ENCODE measurements around the gene SPEF2. TPM values are rescaled to one million over a fixed set of nuclear protein-coding genes. Genes with fewer than 3 reads are reported as not detected.

SPEF2 gene, protein sequence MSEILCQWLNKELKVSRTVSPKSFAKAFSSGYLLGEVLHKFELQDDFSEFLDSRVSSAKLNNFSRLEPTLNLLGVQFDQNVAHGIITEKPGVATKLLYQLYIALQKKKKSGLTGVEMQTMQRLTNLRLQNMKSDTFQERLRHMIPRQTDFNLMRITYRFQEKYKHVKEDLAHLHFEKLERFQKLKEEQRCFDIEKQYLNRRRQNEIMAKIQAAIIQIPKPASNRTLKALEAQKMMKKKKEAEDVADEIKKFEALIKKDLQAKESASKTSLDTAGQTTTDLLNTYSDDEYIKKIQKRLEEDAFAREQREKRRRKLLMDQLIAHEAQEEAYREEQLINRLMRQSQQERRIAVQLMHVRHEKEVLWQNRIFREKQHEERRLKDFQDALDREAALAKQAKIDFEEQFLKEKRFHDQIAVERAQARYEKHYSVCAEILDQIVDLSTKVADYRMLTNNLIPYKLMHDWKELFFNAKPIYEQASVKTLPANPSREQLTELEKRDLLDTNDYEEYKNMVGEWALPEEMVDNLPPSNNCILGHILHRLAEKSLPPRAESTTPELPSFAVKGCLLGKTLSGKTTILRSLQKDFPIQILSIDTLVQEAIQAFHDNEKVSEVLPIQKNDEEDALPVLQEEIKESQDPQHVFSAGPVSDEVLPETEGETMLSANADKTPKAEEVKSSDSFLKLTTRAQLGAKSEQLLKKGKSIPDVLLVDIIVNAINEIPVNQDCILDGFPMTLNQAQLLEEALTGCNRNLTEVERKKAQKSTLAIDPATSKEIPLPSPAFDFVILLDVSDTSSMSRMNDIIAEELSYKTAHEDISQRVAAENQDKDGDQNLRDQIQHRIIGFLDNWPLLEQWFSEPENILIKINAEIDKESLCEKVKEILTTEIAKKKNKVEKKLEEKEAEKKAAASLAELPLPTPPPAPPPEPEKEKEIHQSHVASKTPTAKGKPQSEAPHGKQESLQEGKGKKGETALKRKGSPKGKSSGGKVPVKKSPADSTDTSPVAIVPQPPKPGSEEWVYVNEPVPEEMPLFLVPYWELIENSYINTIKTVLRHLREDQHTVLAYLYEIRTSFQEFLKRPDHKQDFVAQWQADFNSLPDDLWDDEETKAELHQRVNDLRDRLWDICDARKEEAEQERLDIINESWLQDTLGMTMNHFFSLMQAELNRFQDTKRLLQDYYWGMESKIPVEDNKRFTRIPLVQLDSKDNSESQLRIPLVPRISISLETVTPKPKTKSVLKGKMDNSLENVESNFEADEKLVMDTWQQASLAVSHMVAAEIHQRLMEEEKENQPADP (N-terminal part only)
- total RNA-seq (2014; rRNA removed; shearing (Covaris generic)) = not detected in 2 replicates

DNA sequence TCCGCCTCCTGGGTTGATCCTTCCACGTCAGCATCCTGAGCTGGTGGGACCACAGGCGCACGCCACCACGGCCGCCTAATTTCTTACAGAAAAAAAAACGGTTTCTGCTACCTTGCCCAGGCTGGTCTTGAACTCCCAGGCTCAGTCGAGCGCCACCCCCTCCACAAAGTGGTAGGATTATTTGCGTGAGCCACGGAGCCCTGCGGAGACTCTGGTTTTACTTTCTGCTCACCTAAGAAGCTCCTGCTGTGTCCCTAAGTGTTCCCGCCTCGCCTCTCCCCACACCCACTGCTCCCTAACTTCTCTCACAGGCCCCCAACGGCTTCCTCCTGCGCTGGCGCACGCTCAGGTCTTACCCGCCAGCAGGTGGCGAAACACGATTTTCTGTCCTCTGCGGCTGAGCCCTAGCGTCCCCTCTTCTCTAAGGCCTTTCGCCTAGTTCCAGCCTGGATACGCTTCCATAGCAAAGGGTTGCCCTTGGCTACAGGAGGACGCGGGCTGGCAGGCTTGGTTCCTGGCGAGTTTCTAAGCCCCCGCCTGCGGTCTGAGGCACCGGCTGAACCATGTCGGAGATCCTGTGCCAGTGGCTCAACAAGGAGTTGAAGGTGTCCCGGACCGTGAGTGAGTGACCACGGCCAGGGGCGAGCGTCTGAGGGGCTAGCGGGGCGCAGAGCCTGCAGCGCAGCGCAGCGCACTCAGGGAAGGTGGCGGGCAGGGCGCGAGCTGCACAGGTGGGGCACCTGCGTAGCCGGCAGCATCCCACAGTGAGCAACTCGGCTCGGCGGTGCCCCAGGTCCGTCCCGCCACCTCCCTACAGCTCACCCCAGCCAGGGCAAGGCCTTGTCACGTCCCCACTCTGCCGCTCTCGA lies at the start of gene SPEF2:
TSS of gene SPEF2 (plus strand) at position 429 of the 869 bp plus-strand sequence. CDS start at position 564, 135 bp downstream.
- H3K4me3 ChIP-seq = peak within 1 kb of the TSS; percentile 23
- H3K36me3 ChIP-seq = no peaks in the 10 kb centered on the region
- 0 out of 2 replicates have a peak, but pooled peaks cover 4% of the 10 kb centered on the region for H3K27me3 ChIP-seq (replicated peaks)
- no peaks in the 10 kb centered on the region for H3K9me3 ChIP-seq (replicated peaks)
- H3K27ac ChIP-seq = no peak within 1 kb of the TSS
- H3K4me1 ChIP-seq (replicated peaks) = 0 out of 2 replicates have a peak, but pooled peaks cover 3% of the 10 kb centered on the region
- DNase-seq (ENCODE audit: low read depth in 1 of 2, low spot score in 2 of 2) = peak; percentile 12 to 48

DNA sequence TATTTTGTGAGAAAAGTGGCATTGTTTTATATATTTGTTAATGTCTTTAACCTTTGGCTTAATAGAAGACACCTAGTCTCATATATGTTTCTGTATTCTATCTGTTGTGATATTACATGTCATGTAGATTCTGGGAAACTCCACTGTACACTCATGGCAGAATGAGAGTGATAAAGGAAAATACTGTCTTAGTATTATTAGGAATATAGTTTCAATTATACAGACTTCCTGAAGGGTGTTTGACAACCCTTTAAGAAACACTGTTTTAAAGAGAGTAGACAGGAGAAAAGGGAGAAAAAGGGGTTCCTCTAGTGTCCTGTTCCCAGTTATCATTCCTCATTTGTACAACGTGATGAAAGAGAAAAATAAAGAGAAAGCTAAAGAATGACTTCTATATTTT lies 42.1 kb upstream of the SPEF2 start:
- no peaks in the 10 kb centered on the region for H3K36me3 ChIP-seq
- no peak overlapping the region for H3K27ac ChIP-seq
- H3K9me3 ChIP-seq (replicated peaks) = no peaks in the 10 kb centered on the region
- no peak overlapping the region for H3K4me3 ChIP-seq
- H3K4me1 ChIP-seq (replicated peaks) = no peaks in the 10 kb centered on the region
- DNase-seq (ENCODE audit: low read depth in 1 of 2, low spot score in 2 of 2) = no peak
- no peaks in the 10 kb centered on the region for H3K27me3 ChIP-seq (replicated peaks)

DNA sequence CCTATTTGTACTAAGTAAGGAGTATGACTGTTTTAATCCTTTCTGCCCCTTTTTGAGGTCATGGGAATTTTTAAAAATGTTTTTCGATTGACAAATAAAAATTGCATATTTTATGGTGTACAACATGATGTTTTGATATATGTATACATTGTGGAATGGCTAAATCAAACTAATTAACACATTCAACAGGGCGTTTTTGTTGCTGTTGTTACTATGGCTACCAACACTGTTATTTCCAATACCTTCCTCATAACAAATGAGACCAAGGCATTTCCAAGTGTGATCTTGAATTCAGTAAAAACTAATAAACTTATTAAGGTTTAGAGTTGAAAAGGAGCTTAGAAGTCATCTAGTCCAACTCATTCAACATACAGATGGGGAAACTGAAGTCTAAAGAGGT lies 30.2 kb upstream of the SPEF2 start:
- H3K27ac ChIP-seq = no peak overlapping the region
- H3K4me3 ChIP-seq = no peak overlapping the region
- no peak for DNase-seq (ENCODE audit: low read depth in 1 of 2, low spot score in 2 of 2)
- H3K4me1 ChIP-seq (replicated peaks) = no peaks in the 10 kb centered on the region
- no peaks in the 10 kb centered on the region for H3K27me3 ChIP-seq (replicated peaks)
- no peaks in the 10 kb centered on the region for H3K36me3 ChIP-seq
- H3K9me3 ChIP-seq (replicated peaks) = no peaks in the 10 kb centered on the region

DNA sequence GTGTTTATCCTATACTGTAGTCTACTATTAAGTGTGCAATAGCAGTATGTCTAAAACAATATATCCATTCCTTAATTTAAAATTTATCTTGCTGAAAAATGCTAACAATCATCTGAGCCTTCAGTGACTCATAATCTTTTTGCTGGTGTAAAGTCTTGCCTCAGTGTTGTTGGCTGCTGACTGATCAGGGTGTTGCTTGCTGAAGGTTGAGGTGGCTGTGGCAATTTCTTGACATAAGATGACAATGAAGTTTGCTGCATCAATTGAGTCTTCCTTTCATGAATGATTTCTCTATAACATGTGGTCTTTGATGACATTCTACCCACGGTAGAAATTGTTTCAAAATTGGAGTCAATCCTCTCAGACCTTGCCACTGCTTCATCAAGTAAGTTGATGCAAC lies 24.3 kb upstream of the SPEF2 start:
- no peak for DNase-seq (ENCODE audit: low read depth in 1 of 2, low spot score in 2 of 2)
- H3K27me3 ChIP-seq (replicated peaks) = no peaks in the 10 kb centered on the region
- H3K4me1 ChIP-seq (replicated peaks) = no peaks in the 10 kb centered on the region
- H3K9me3 ChIP-seq (replicated peaks) = no peaks in the 10 kb centered on the region
- no peak overlapping the region for H3K4me3 ChIP-seq
- no peaks in the 10 kb centered on the region for H3K36me3 ChIP-seq
- no peak overlapping the region for H3K27ac ChIP-seq

DNA sequence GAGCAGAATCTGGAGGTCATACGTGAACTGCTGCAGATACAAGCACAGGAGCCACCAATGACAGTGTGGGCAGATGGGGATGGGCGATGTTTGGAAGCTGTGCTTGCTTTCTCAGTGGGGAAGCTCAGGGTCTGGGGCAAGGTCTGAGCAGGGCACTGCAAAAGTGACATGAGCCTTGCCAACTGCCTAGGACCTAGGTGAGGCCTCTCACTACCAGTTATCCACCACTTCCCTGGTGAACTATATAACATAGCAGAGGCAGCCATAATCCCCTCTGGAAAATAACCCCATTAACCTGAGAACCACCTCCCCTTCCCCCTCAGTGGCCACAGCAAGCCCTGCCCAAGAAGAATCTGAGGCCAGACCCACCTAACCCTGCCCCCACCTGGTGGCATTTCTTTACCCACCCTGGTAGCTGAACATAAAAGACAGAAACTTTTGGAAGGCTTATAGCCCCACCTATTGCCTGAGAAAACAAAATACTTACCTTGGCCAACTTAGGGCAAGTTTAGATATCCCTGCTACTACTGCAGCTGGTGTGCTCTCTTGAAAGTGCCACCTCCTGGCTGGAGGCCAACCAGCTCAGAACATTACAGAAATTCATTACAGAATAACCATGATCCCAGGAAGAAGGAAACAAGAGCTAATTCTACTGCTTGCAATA lies 18.8 kb upstream of the SPEF2 start:
- no peaks in the 10 kb centered on the region; the same call in 1 of the 2 replicates for H3K9me3 ChIP-seq (replicated peaks)

DNA sequence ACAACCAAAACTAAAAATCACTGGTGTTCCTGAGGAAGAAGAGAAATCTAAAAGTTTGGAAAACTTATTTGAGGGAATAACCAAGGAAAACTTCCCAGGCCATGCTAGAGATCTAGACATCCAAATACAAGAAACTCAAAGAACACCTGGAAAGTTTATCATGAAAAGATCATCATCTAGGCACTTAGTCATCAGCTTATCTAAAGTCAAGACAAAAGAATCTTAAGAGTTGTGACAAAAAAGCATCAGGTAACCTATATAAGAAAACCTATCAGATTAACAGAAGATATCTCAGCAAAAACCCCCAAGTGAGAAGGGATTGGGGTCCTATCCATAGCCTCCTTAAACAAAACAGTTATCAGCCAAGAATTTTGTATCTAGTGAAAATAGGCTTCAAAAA lies 17.1 kb upstream of the SPEF2 start:
- H3K4me1 ChIP-seq (replicated peaks) = no peaks in the 10 kb centered on the region
- H3K4me3 ChIP-seq = no peak overlapping the region
- H3K36me3 ChIP-seq = no peaks in the 10 kb centered on the region
- no peaks in the 10 kb centered on the region; the same call in 1 of the 2 replicates for H3K9me3 ChIP-seq (replicated peaks)
- H3K27me3 ChIP-seq (replicated peaks) = no peaks in the 10 kb centered on the region
- H3K27ac ChIP-seq = no peak overlapping the region
- no peak for DNase-seq (ENCODE audit: low read depth in 1 of 2, low spot score in 2 of 2)

More for the DNA sequence above, 18.8 kb upstream of the SPEF2 start:
- Histone ChIP-seq H3K4me1 (replicated peaks) (no peaks in the 10 kb centered on the region), H3K27ac (no peak overlapping the region), H3K4me3 (no peak overlapping the region), H3K27me3 (replicated peaks) (no peaks in the 10 kb centered on the region), H3K36me3 (no peaks in the 10 kb centered on the region)
- DNase-seq (ENCODE audit: low read depth in 1 of 2, low spot score in 2 of 2) = no peak

DNA sequence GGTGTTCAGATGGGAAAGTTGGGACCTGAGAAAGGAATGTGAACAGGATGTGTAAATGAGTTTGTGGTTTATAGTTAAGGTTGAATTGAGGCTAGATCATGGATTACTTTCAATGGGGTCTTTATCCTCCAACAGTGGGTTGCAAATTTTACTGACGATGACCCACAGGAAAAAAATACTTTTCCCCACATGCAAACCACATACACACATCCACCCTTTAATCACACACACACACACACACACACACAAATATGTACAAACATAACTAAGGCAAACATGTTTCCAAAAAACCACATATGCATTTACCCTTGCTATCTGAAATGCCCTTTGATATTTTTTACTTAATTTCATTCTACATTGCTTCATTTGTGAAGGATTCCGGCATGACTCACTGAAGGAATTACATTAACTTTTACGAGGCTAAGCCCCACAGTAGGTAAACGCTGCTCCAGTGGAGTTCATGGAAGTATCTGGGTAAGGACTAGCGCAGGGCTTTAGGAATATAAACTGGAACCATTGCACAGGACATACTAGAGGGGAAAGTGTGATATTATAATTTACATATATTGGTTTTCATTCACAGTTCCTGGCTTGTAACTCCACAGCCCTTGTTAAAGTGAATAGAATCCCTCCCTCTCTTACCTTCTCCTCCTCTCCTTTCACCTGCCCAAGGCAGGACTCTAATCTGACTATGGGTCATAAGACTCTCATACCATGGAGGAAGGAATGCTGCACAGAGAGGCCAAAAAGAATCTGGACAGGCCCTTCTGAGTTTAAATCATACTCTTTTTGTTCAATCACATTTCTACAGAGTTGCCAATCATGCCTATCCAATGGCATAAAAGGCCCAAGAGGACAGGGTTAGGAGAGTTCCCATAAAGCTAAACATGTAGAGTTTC lies 8.5 kb upstream of the SPEF2 start:
- DNase-seq (ENCODE audit: low read depth in 1 of 2, low spot score in 2 of 2) = no peak
- H3K27me3 ChIP-seq (replicated peaks) = no peaks in the 10 kb centered on the region
- no peak overlapping the region for H3K27ac ChIP-seq
- no peak overlapping the region for H3K4me3 ChIP-seq
- no peaks in the 10 kb centered on the region for H3K4me1 ChIP-seq (replicated peaks)
- no peaks in the 10 kb centered on the region for H3K36me3 ChIP-seq
- no peaks in the 10 kb centered on the region for H3K9me3 ChIP-seq (replicated peaks)

DNA sequence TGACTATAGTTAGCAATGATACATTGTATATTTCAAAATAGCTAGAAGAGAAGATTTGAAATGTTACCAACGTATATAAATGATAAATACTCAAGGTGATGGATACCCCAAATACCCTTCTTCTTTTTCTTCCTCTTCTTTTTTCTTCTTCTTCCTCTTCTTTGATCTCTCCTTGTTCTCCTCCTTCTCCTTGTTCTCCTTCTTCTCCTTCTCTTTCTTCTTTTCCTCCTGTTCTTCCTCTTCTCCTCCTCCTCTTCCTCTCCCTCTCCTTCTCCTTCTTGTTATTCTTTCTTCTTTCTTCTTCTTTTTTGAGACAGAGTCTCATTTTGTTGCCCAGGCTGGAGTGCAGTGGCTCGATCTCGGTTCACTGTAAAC lies 616 bp upstream of the SPEF2 start:
- Histone ChIP-seq H3K4me3 (no peak overlapping the region), H3K27me3 (replicated peaks) (0 out of 2 replicates have a peak, but pooled peaks cover 4% of the 10 kb centered on the region), H3K9me3 (replicated peaks) (no peaks in the 10 kb centered on the region), H3K36me3 (no peaks in the 10 kb centered on the region), H3K27ac (no peak overlapping the region), H3K4me1 (replicated peaks) (0 out of 2 replicates have a peak, but pooled peaks cover 3% of the 10 kb centered on the region)
- DNase-seq (ENCODE audit: low read depth in 1 of 2, low spot score in 2 of 2) = no peak

DNA sequence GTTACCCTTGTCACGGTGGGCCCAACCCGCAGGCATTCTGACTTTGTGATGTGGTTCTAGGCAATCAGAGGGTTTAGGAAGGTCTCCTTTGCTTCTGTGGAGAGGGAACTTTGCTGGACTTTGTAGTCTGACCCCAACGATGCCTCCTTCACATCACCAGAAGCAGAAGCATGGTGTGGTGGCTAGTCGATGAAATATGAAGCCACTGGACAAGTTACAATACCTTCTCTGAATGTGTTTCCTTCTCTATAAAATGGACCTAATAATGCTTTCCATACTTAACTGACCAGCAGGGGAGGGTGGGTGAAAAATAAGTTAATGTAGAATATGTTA lies 607 bp downstream of the SPEF2 start:
- H3K27ac ChIP-seq = no peak overlapping the region
- DNase-seq (ENCODE audit: low read depth in 1 of 2, low spot score in 2 of 2) = no peak

DNA sequence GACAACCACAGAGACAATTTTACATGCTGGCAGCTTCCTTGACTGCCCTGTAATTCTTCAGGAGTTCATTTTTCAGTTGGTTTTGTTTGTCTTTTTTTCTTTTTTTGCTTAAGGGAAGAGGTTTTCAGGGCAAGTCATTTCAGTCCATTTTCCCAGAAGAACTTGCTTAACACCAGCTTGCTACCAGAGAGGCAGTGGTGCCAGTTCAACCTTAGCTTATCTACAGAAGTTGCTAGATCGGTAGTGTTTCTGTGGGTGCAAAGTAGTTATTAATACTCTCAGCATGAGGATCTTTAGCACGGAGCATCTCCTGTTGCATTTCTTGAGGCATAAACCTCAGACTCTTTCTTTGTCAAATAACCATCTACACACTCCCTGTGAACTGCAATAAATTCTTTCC lies 1.1 kb downstream of the SPEF2 start:
- no peak overlapping the region for H3K27ac ChIP-seq
- H3K27me3 ChIP-seq (replicated peaks) = 0 out of 2 replicates have a peak, but pooled peaks cover 4% of the 10 kb centered on the region
- 0 out of 2 replicates have a peak, but pooled peaks cover 3% of the 10 kb centered on the region for H3K4me1 ChIP-seq (replicated peaks)
- H3K36me3 ChIP-seq = no peaks in the 10 kb centered on the region
- H3K9me3 ChIP-seq (replicated peaks) = no peaks in the 10 kb centered on the region
- DNase-seq (ENCODE audit: low read depth in 1 of 2, low spot score in 2 of 2) = no peak
- no peak overlapping the region for H3K4me3 ChIP-seq

More for the DNA sequence above, 607 bp downstream of the SPEF2 start:
- no peaks in the 10 kb centered on the region for H3K9me3 ChIP-seq (replicated peaks)
- H3K36me3 ChIP-seq = no peaks in the 10 kb centered on the region
- peak overlapping the region; percentile 23; the same call in 1 of the 2 replicates for H3K4me3 ChIP-seq
- 0 out of 2 replicates have a peak, but pooled peaks cover 3% of the 10 kb centered on the region for H3K4me1 ChIP-seq (replicated peaks)
- 0 out of 2 replicates have a peak, but pooled peaks cover 4% of the 10 kb centered on the region for H3K27me3 ChIP-seq (replicated peaks)

DNA sequence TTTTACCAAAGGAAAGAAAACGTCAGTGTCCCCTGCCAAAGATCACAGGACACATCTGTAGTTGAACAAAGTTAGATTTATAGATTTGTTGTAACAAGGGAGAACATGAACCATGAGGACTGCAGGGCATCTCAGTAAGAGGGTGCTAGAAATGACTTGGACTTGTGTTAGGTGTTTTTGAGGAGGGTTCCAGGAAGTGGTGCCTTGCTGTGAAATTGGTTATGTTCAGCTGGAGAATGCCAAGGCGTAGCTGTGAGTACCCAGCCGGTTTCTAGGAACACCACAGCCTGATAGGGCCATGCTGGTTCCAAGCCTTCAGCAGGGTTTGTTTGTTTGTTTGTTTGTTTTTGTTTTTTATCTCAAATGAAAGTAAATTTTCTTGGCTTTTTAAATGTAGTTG lies 5.3 kb downstream of the SPEF2 start:
- H3K4me3 ChIP-seq = no peak overlapping the region
- DNase-seq (ENCODE audit: low read depth in 1 of 2, low spot score in 2 of 2) = no peak
- no peaks in the 10 kb centered on the region for H3K9me3 ChIP-seq (replicated peaks)
- H3K27me3 ChIP-seq (replicated peaks) = 0 out of 2 replicates have a peak, but pooled peaks cover 4% of the 10 kb centered on the region
- H3K36me3 ChIP-seq = no peaks in the 10 kb centered on the region
- H3K4me1 ChIP-seq (replicated peaks) = 0 out of 2 replicates have a peak, but pooled peaks cover under 1% of the 10 kb centered on the region
- H3K27ac ChIP-seq = no peak overlapping the region
